Measurements from ENCODE around the gene HSD17B14. TPM values are rescaled to one million over a fixed set of nuclear protein-coding genes. Genes with fewer than 3 reads are reported as not detected.
A peak's percentile ranks its signal among the peaks of the same experiment; 100 is the strongest.

The HSD17B14 gene
- total and polyA plus RNA-seq, 4 donors: 13.7 to 18.9 (median 15.2) TPM

- no peaks in the 10 kb centered on the region for H3K9me3 ChIP-seq (ENCODE audit: control insufficient read depth, low read length)
- H3K4me1 ChIP-seq (ENCODE audit: control insufficient read depth in 1 of 2, insufficient read depth in 2 of 2, low read length in 2 of 2): no peaks in the 10 kb centered on the region
- intact Hi-C loops (cut with DNase I): loop anchor here in 1 of 2 donors (10.0 kb wide), 1 partner anchor 196 kb away; the partner anchor contains the start of gene CA11
- H3K4me3 ChIP-seq (ENCODE audit: low read length in 2 of 2): no peak overlapping the region
- H3K27ac ChIP-seq (ENCODE audit: low read depth in 1 of 2, low read length in 2 of 2): no peak overlapping the region
- WGBS, 2 donors: 88 to 90% methylated on average over 15 to 16 of the region's 16 CpGs
- no peak for ATAC-seq (ENCODE audit: low FRiP score)
- no peaks in the 10 kb centered on the region for H3K27me3 ChIP-seq (ENCODE audit: control insufficient read depth in 1 of 2, insufficient read depth in 2 of 2, low read length in 1 of 2)
- H3K36me3 ChIP-seq (ENCODE audit: control insufficient read depth in 1 of 2, insufficient read depth in 2 of 2, low read length in 1 of 2): peaks cover 0 to 4% of the 10 kb centered on the region in 2 donors
- DNase-seq: no peak
These were observed 4.8 kb upstream of the HSD17B14 start for GRCh38 chr19:48841047-48841446.

- intact Hi-C loops (cut with DNase I): no loop called here
- Histone ChIP-seq H3K36me3 (ENCODE audit: control insufficient read depth in 1 of 2, insufficient read depth in 2 of 2, low read length in 1 of 2) (no peaks in the 10 kb centered on the region), H3K4me3 (ENCODE audit: low read length in 2 of 2) (no peak overlapping the region), H3K4me1 (ENCODE audit: control insufficient read depth in 1 of 2, insufficient read depth in 2 of 2, low read length in 2 of 2) (peaks cover 0 to 3% of the 10 kb centered on the region in 2 donors), H3K9me3 (ENCODE audit: control insufficient read depth, low read length) (no peaks in the 10 kb centered on the region), H3K27ac (ENCODE audit: low read depth in 1 of 2, low read length in 2 of 2) (no peak overlapping the region), H3K27me3 (ENCODE audit: control insufficient read depth in 1 of 2, insufficient read depth in 2 of 2, low read length in 1 of 2) (no peaks in the 10 kb centered on the region)
- 60 to 62% methylated on average over 9 of the region's 9 CpGs for WGBS, 2 donors
- no peak for DNase-seq
- ATAC-seq (ENCODE audit: low FRiP score): no peak
These were observed 1.4 kb upstream of the HSD17B14 start for GRCh38 chr19:48837687-48838086.

- Histone ChIP-seq H3K4me3 (ENCODE audit: low read length in 2 of 2) (no peak overlapping the region), H3K9me3 (ENCODE audit: control insufficient read depth, low read length) (no peaks in the 10 kb centered on the region), H3K27me3 (ENCODE audit: control insufficient read depth in 1 of 2, insufficient read depth in 2 of 2, low read length in 1 of 2) (no peaks in the 10 kb centered on the region), H3K27ac (ENCODE audit: low read depth in 1 of 2, low read length in 2 of 2) (peak overlapping the region; percentile 18 to 60), H3K4me1 (ENCODE audit: control insufficient read depth in 1 of 2, insufficient read depth in 2 of 2, low read length in 2 of 2) (peaks cover 0 to 3% of the 10 kb centered on the region in 2 donors), H3K36me3 (ENCODE audit: control insufficient read depth in 1 of 2, insufficient read depth in 2 of 2, low read length in 1 of 2) (no peaks in the 10 kb centered on the region)
- peak; percentile 94 for ATAC-seq (ENCODE audit: low FRiP score)
- WGBS, 2 donors: 1 to 4% methylated on average over 29 of the region's 29 CpGs
- peak; percentile 95 to 98 for DNase-seq
- intact Hi-C loops (cut with DNase I): no loop called here
These were observed 797 bp upstream of the HSD17B14 start for GRCh38 chr19:48837051-48837524.

GRCh38 chr19:48835734-48836088 is 580 bp downstream of the HSD17B14 start:
- peak overlapping the region; percentile 10 to 27 for H3K4me3 ChIP-seq (ENCODE audit: low read length in 2 of 2)
- no peaks in the 10 kb centered on the region for H3K9me3 ChIP-seq (ENCODE audit: control insufficient read depth, low read length)
- no peaks in the 10 kb centered on the region for H3K36me3 ChIP-seq (ENCODE audit: control insufficient read depth in 1 of 2, insufficient read depth in 2 of 2, low read length in 1 of 2)
- DNase-seq (peak; percentile 96 to 98), ATAC-seq (ENCODE audit: low FRiP score) (peak; percentile 92)
- H3K27ac ChIP-seq (ENCODE audit: low read depth in 1 of 2, low read length in 2 of 2): peak overlapping the region in 1 of 2 donors; percentile 60
- H3K4me1 ChIP-seq (ENCODE audit: control insufficient read depth in 1 of 2, insufficient read depth in 2 of 2, low read length in 2 of 2): peaks cover 0 to 3% of the 10 kb centered on the region in 2 donors
- H3K27me3 ChIP-seq (ENCODE audit: control insufficient read depth in 1 of 2, insufficient read depth in 2 of 2, low read length in 1 of 2): no peaks in the 10 kb centered on the region
- 1% methylated on average over 11 to 12 of the region's 12 CpGs for WGBS, 2 donors
- intact Hi-C loops (cut with DNase I): loop anchor here (1.0 kb wide), 1 partner anchor 40 kb away; no protein-coding TSS in a partner anchor

DNA sequence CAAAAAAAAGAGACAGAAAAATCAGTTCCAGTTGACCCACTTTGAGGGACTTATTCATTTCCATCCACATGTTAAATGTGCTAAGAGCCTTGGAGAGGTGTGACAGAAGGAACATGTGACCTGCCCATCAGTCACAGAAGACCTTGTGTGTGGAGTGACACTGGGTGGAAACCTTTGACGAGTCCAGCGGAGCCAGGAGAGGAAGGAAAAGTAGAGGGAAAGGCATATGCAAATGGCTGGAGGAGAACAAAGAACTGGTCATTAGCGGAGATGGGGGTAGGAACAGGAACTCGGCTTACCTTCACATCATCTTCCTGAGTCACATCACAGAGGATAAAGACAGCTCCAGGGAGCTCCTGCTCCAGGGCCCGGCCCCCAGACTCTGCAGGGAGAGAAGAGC is 2.3 kb downstream of the HSD17B14 start:
- H3K4me3 ChIP-seq (ENCODE audit: low read length in 2 of 2): no peak overlapping the region
- no peak overlapping the region for H3K27ac ChIP-seq (ENCODE audit: low read depth in 1 of 2, low read length in 2 of 2)
- DNase-seq: no peak
- no peaks in the 10 kb centered on the region for H3K36me3 ChIP-seq (ENCODE audit: control insufficient read depth in 1 of 2, insufficient read depth in 2 of 2, low read length in 1 of 2)
- H3K27me3 ChIP-seq (ENCODE audit: control insufficient read depth in 1 of 2, insufficient read depth in 2 of 2, low read length in 1 of 2): no peaks in the 10 kb centered on the region
- no peak for ATAC-seq (ENCODE audit: low FRiP score)
- peaks cover 0 to 3% of the 10 kb centered on the region in 2 donors for H3K4me1 ChIP-seq (ENCODE audit: control insufficient read depth in 1 of 2, insufficient read depth in 2 of 2, low read length in 2 of 2)
- H3K9me3 ChIP-seq (ENCODE audit: control insufficient read depth, low read length): no peaks in the 10 kb centered on the region
- intact Hi-C loops (cut with DNase I): no loop called here
- WGBS, 2 donors: 87 to 93% methylated on average over 5 of the region's 5 CpGs

DNA sequence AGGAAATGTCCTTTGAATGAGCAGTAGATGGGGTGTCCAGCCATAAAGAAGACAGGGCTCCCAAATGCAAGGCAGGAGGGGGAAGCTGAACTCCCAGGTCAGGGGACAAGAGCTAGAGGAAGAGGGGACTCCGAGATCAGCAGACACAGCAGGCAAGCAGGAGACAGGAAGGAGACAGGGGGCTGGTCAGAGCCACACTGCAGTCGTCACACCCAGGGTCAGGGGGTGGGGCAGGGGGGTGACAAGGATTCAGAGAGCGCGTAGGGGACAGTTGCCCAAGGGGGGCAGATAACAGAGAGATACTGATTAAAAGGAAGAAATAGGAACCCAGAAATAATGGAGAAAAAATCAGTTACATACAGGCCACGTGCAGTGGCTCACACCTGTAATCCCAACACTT is 3.2 kb downstream of the HSD17B14 start:
- Histone ChIP-seq H3K36me3 (ENCODE audit: control insufficient read depth in 1 of 2, insufficient read depth in 2 of 2, low read length in 1 of 2) (no peaks in the 10 kb centered on the region), H3K27me3 (ENCODE audit: control insufficient read depth in 1 of 2, insufficient read depth in 2 of 2, low read length in 1 of 2) (no peaks in the 10 kb centered on the region), H3K4me3 (ENCODE audit: low read length in 2 of 2) (no peak overlapping the region), H3K27ac (ENCODE audit: low read depth in 1 of 2, low read length in 2 of 2) (no peak overlapping the region), H3K4me1 (ENCODE audit: control insufficient read depth in 1 of 2, insufficient read depth in 2 of 2, low read length in 2 of 2) (peaks cover 0 to 3% of the 10 kb centered on the region in 2 donors), H3K9me3 (ENCODE audit: control insufficient read depth, low read length) (no peaks in the 10 kb centered on the region)
- no peak for DNase-seq
- ATAC-seq (ENCODE audit: low FRiP score): no peak
- intact Hi-C loops (cut with DNase I): no loop called here
- WGBS, 2 donors: 76 to 87% methylated on average over 5 of the region's 5 CpGs

- peaks cover 0 to 3% of the 10 kb centered on the region in 2 donors for H3K4me1 ChIP-seq (ENCODE audit: control insufficient read depth in 1 of 2, insufficient read depth in 2 of 2, low read length in 2 of 2)
- H3K27me3 ChIP-seq (ENCODE audit: control insufficient read depth in 1 of 2, insufficient read depth in 2 of 2, low read length in 1 of 2): no peaks in the 10 kb centered on the region
- no peak overlapping the region for H3K4me3 ChIP-seq (ENCODE audit: low read length in 2 of 2)
- H3K27ac ChIP-seq (ENCODE audit: low read depth in 1 of 2, low read length in 2 of 2): no peak overlapping the region
- DNase-seq (no peak), ATAC-seq (ENCODE audit: low FRiP score) (no peak)
- no peaks in the 10 kb centered on the region for H3K36me3 ChIP-seq (ENCODE audit: control insufficient read depth in 1 of 2, insufficient read depth in 2 of 2, low read length in 1 of 2)
- 96 to 97% methylated on average over 4 of the region's 4 CpGs for WGBS, 2 donors
- intact Hi-C loops (cut with DNase I): no loop called here
- no peaks in the 10 kb centered on the region for H3K9me3 ChIP-seq (ENCODE audit: control insufficient read depth, low read length)
These were observed 5.3 kb downstream of the HSD17B14 start for GRCh38 chr19:48830965-48831364.

DNA sequence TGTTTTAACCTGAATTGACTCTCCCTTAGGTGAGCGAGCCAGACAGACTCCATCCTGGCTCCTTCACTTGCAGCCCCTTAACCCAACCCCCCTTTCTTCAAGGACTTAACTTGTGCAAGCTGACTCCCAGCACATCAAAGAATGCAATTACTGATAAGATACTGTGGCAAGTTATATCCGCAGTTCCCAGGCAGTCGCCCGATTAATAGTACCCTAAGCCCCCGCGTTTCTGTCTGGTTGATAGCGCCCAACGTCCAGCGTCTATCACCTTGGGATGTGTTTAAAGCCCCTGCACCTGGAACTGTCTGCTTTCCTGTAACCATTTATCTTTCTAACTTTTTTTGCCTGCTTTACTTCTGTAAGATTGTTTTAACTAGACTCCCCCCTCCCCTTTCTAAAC is 6.2 kb downstream of the HSD17B14 start:
- Histone ChIP-seq H3K9me3 (ENCODE audit: control insufficient read depth, low read length) (no peaks in the 10 kb centered on the region), H3K4me1 (ENCODE audit: control insufficient read depth in 1 of 2, insufficient read depth in 2 of 2, low read length in 2 of 2) (no peaks in the 10 kb centered on the region), H3K27me3 (ENCODE audit: control insufficient read depth in 1 of 2, insufficient read depth in 2 of 2, low read length in 1 of 2) (no peaks in the 10 kb centered on the region), H3K4me3 (ENCODE audit: low read length in 2 of 2) (no peak overlapping the region), H3K27ac (ENCODE audit: low read depth in 1 of 2, low read length in 2 of 2) (no peak overlapping the region), H3K36me3 (ENCODE audit: control insufficient read depth in 1 of 2, insufficient read depth in 2 of 2, low read length in 1 of 2) (no peaks in the 10 kb centered on the region)
- DNase-seq: no peak
- intact Hi-C loops (cut with DNase I): no loop called here
- WGBS, 2 donors: 88 to 93% methylated on average over 9 of the region's 9 CpGs
- ATAC-seq (ENCODE audit: low FRiP score): no peak

- no peak for DNase-seq
- no peaks in the 10 kb centered on the region for H3K36me3 ChIP-seq (ENCODE audit: control insufficient read depth in 1 of 2, insufficient read depth in 2 of 2, low read length in 1 of 2)
- no peak overlapping the region for H3K4me3 ChIP-seq (ENCODE audit: low read length in 2 of 2)
- ATAC-seq (ENCODE audit: low FRiP score): no peak
- intact Hi-C loops (cut with DNase I): no loop called here
- H3K27me3 ChIP-seq (ENCODE audit: control insufficient read depth in 1 of 2, insufficient read depth in 2 of 2, low read length in 1 of 2): no peaks in the 10 kb centered on the region
- no peak overlapping the region for H3K27ac ChIP-seq (ENCODE audit: low read depth in 1 of 2, low read length in 2 of 2)
- 73 to 76% methylated on average over 8 of the region's 8 CpGs for WGBS, 2 donors
- H3K4me1 ChIP-seq (ENCODE audit: control insufficient read depth in 1 of 2, insufficient read depth in 2 of 2, low read length in 2 of 2): no peaks in the 10 kb centered on the region
- no peaks in the 10 kb centered on the region for H3K9me3 ChIP-seq (ENCODE audit: control insufficient read depth, low read length)
These were observed 9.7 kb downstream of the HSD17B14 start for GRCh38 chr19:48826606-48827020.
